ENCODE data around the gene TM4SF20. TPM values are rescaled to one million over a fixed set of nuclear protein-coding genes. Genes with fewer than 3 reads are reported as not detected.

The TM4SF20 gene
- total RNA-seq, 3 donors from 2014 or later (not counting 1 experiment from before 2014, with no cell fraction given), result not detected

DNA sequence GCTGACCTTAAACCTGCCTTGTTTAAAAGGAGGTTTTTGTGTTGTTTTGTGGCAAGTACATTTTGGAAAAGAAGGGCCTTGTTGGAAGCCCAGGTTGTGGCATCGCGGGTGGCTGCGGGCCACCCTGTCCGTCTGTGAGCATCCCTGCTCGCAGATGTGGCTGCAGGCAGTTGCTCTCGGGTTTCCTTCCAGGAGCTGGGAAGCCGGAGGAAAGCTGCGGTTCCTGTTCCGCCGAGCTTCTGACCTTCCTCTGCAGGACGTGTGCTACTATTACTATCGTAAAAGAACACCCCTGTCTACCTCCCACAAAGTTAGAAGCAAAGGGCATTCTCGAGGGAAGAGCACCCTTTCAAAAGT, 53.3 kb downstream of the TM4SF20 start:
- no peak for DNase-seq
- 0% methylated on average over 13 of the region's 13 CpGs for WGBS (ENCODE audit: insufficient coverage)
- no peaks in the 10 kb centered on the region for H3K27me3 ChIP-seq (ENCODE audit: control insufficient read depth, insufficient read depth, low read length)
- intact Hi-C loops (cut with micrococcal nuclease), result loop anchor here (1.0 to 10.0 kb wide), 3 partner anchors 149 to 535 kb away; partner anchors contain the start of gene AGFG1
- Mint-ChIP-seq H3K36me3 (no peaks in the 10 kb centered on the region), H3K27me3 (ENCODE audit: low read depth in 2 of 2) (no peaks in the 10 kb centered on the region), H3K4me1 (peaks cover 46 to 50% of the 10 kb centered on the region in 2 donors), H3K27ac (peak overlapping the region; percentile 82 to 85), H3K9me3 (no peaks in the 10 kb centered on the region), H3K4me3 (peak overlapping the region; percentile 91)
- H3K9me3 ChIP-seq (ENCODE audit: control insufficient read depth, insufficient read depth, low read length), result no peaks in the 10 kb centered on the region
- H3K4me3 ChIP-seq (ENCODE audit: low read length), result peak overlapping the region; percentile 78
- H3K27ac ChIP-seq (ENCODE audit: low read length), result peak overlapping the region; percentile 67
- peaks cover 3% of the 10 kb centered on the region for H3K36me3 ChIP-seq (ENCODE audit: control insufficient read depth, insufficient read depth, low read length)
- H3K4me1 ChIP-seq (ENCODE audit: control insufficient read depth, insufficient read depth, low read length), result peaks cover 23% of the 10 kb centered on the region
- no peak for ATAC-seq
- no peak for TF ChIP-seq CTCF (IDR thresholded peaks at IDR 0.05)

DNA sequence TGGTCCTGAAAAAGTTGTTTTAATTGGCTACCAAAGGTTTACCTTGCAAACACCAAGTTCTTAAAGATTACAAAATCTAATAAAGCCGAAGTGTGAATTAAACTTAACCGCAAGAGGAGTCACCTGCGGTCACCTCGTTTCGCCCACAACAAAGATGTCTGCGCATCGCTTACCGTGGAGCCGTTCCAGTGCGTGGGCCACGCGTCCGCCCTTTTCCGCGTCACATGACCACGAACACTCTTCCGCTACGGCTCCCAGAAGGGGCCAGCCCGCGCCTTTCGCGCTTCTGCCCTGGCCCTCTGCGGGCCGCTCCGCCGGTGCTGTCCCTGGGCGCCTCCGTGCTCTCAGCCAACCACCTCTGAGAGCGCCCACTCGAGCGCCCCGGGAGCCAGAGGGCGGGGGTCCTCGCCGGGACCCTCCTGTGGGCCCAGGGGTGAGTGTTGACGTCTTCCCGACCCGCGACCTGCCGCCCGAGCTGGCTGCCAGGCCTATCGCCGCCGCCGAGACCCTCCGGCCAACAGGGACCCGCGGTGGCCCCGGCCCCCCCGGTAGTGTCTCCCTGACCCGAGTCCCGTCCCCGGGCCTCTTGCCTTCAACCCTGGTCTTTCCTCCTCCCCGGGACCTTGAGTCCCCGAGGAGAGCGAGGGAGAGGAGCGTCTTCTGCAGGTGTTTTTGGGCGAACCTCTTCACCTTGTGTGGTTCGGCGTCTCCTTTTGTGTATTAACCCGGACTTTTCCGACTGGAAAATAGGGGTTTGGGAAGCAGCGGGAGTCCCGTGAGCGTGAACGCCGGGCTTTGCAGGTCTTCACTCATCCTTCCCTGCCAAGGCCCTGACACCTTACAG, 53.9 kb downstream of the TM4SF20 start, which contains the start of gene MFF:
Gene MFF, plus strand, starts transcription at position 257 of the 844 bp plus-strand sequence. CDS start 5,415 bp downstream, outside the sequence.
- Histone ChIP-seq H3K27ac (ENCODE audit: low read length) (peak within 1 kb of the TSS; percentile 67), H3K4me1 (ENCODE audit: control insufficient read depth, insufficient read depth, low read length) (peaks cover 29% of the 10 kb centered on the region), H3K4me3 (ENCODE audit: low read length) (peak within 1 kb of the TSS; percentile 78), H3K36me3 (ENCODE audit: control insufficient read depth, insufficient read depth, low read length) (no peaks in the 10 kb centered on the region), H3K27me3 (ENCODE audit: control insufficient read depth, insufficient read depth, low read length) (no peaks in the 10 kb centered on the region), H3K9me3 (ENCODE audit: control insufficient read depth, insufficient read depth, low read length) (no peaks in the 10 kb centered on the region)
- TF ChIP-seq CTCF (IDR thresholded peaks at IDR 0.05), result peak; percentile 23
- H3K27me3 Mint-ChIP-seq (ENCODE audit: low read depth in 2 of 2), result no peaks in the 10 kb centered on the region
- DNase-seq, result peak; percentile 93 to 98
- no peaks in the 10 kb centered on the region for H3K9me3 Mint-ChIP-seq
- peak; percentile 95 to 99 (median 97) for ATAC-seq
- H3K4me1 Mint-ChIP-seq, result peaks cover 48 to 55% of the 10 kb centered on the region in 2 donors
- peak within 1 kb of the TSS; percentile 82 to 85 for H3K27ac Mint-ChIP-seq
- H3K36me3 Mint-ChIP-seq, result no peaks in the 10 kb centered on the region
- under 1% methylated on average over 67 of the region's 67 CpGs for WGBS (ENCODE audit: insufficient coverage)
- intact Hi-C loops (cut with micrococcal nuclease), result loop anchor here (1.0 to 10.0 kb wide), 3 partner anchors 150 to 534 kb away; partner anchors contain the start of gene AGFG1
- H3K4me3 Mint-ChIP-seq, result peak within 1 kb of the TSS; percentile 91

GRCh38 chr2:227324642-227324994, 54.5 kb downstream of the TM4SF20 start:
- TF ChIP-seq CTCF (IDR thresholded peaks at IDR 0.05), result no peak
- peak overlapping the region; percentile 78 for H3K4me3 ChIP-seq (ENCODE audit: low read length)
- H3K9me3 Mint-ChIP-seq, result no peaks in the 10 kb centered on the region

More at GRCh38 chr2:227324642-227324994, 54.5 kb downstream of the TM4SF20 start:
- Mint-ChIP-seq H3K4me1 (peaks cover 54 to 61% of the 10 kb centered on the region in 2 donors), H3K4me3 (peak overlapping the region; percentile 91), H3K36me3 (no peaks in the 10 kb centered on the region), H3K27ac (peak overlapping the region; percentile 82 to 85), H3K27me3 (ENCODE audit: low read depth in 2 of 2) (no peaks in the 10 kb centered on the region)
- no peaks in the 10 kb centered on the region for H3K27me3 ChIP-seq (ENCODE audit: control insufficient read depth, insufficient read depth, low read length)
- peak overlapping the region; percentile 17 for H3K27ac ChIP-seq (ENCODE audit: low read length)
- H3K9me3 ChIP-seq (ENCODE audit: control insufficient read depth, insufficient read depth, low read length), result no peaks in the 10 kb centered on the region
- no peaks in the 10 kb centered on the region for H3K36me3 ChIP-seq (ENCODE audit: control insufficient read depth, insufficient read depth, low read length)
- intact Hi-C loops (cut with micrococcal nuclease), result loop anchor here (2.0 to 10.0 kb wide), 2 partner anchors 150 to 534 kb away; partner anchors contain the start of gene AGFG1
- WGBS (ENCODE audit: insufficient coverage), result 12% methylated on average over 5 of the region's 6 CpGs
- ATAC-seq (peak in 1 of 3 donors; percentile 3), DNase-seq (no peak)
- peaks cover 32% of the 10 kb centered on the region for H3K4me1 ChIP-seq (ENCODE audit: control insufficient read depth, insufficient read depth, low read length)

All from natural killer cell (primary cell).